Trophoblast cell (in vitro differentiated cells and primary cell): ENCODE measurements around the gene DLG1.

Source experiments
- DNase-seq, 2 donors: peaks; one replicate each; pipeline ENCODE4 v3.0.0-alpha.2; 2016
- H2AFZ ChIP-seq: 2 replicates; pipeline ENCODE4 v1.6.1; 2013; ENCODE audit warnings: low read length, moderate library complexity, mild to moderate bottlenecking; ENCODE audit not compliant: insufficient read depth, poor library complexity
- H2AK5ac ChIP-seq: 2 replicates; pipeline ENCODE4 v1.6.1; 2013; ENCODE audit warnings: mild to moderate bottlenecking, low read length
- H2BK120ac ChIP-seq: 2 replicates; pipeline ENCODE4 v1.6.1; 2013; ENCODE audit warnings: low read length, mild to moderate bottlenecking, moderate library complexity; ENCODE audit not compliant: insufficient read depth, poor library complexity
- H2BK12ac ChIP-seq: 2 replicates; pipeline ENCODE4 v1.6.1; 2013; ENCODE audit warnings: mild to moderate bottlenecking, low read length, moderate library complexity
- H2BK5ac ChIP-seq: 2 replicates; pipeline ENCODE4 v1.6.1; 2013; ENCODE audit warnings: low read length, low read depth, moderate library complexity, mild to moderate bottlenecking; ENCODE audit not compliant: poor library complexity
- H3K14ac ChIP-seq: 2 replicates; pipeline ENCODE4 v1.6.1; 2013; ENCODE audit warnings: mild to moderate bottlenecking, low read length
- H3K18ac ChIP-seq: 2 replicates; pipeline ENCODE4 v1.6.1; 2013; ENCODE audit warnings: mild to moderate bottlenecking, low read length
- H3K23ac ChIP-seq: 2 replicates; pipeline ENCODE4 v1.6.1; 2013; ENCODE audit warnings: low read length
- H3K27ac ChIP-seq: 2 replicates; pipeline ENCODE4 v1.5.1; 2013; ENCODE audit warnings: low read depth, mild to moderate bottlenecking, inconsistent platforms, low read length, moderate library complexity
- H3K27me3 ChIP-seq: 2 replicates; pipeline ENCODE4 v1.6.1; 2013; ENCODE audit warnings: inconsistent platforms, mild to moderate bottlenecking, low read length, moderate library complexity; ENCODE audit not compliant: insufficient read depth
- H3K36me3 ChIP-seq, 2 experiments: 1 replicate in 1 of 2; 2 replicates in 1 of 2; pipeline ENCODE4 v1.6.1; 2013; ENCODE audit warnings: low read length in 2 of 2, mild to moderate bottlenecking in 2 of 2, moderate library complexity in 1 of 2; ENCODE audit not compliant: insufficient read depth in 2 of 2, control insufficient read depth in 1 of 2
- H3K4ac ChIP-seq: 2 replicates; pipeline ENCODE4 v1.6.1; 2013; ENCODE audit warnings: low read depth, mild to moderate bottlenecking, low read length, moderate library complexity
- H3K4me1 ChIP-seq, 2 experiments: 1 replicate in 1 of 2; 2 replicates in 1 of 2; pipeline ENCODE4 v1.6.1; 2013; ENCODE audit warnings: low read length in 2 of 2, mild to moderate bottlenecking in 2 of 2, moderate library complexity in 1 of 2; ENCODE audit not compliant: insufficient read depth in 2 of 2, control insufficient read depth in 1 of 2
- H3K4me2 ChIP-seq: 2 replicates; pipeline ENCODE4 v1.6.1; 2013; ENCODE audit warnings: inconsistent platforms, mild to moderate bottlenecking, low read length, moderate library complexity
- H3K4me3 ChIP-seq: 2 replicates; pipeline ENCODE4 v1.5.1; 2013; ENCODE audit warnings: mild to moderate bottlenecking, low read depth, low read length, inconsistent platforms
- H3K79me1 ChIP-seq: one replicate; pipeline ENCODE4 v1.6.1; 2013; ENCODE audit warnings: low read length
- H3K79me2 ChIP-seq: 2 replicates; pipeline ENCODE4 v1.6.1; 2013; ENCODE audit warnings: low read length, mild to moderate bottlenecking; ENCODE audit not compliant: control insufficient read depth, insufficient read depth, poor library complexity
- H3K9ac ChIP-seq: 2 replicates; pipeline ENCODE4 v1.6.1; 2013; ENCODE audit warnings: mild to moderate bottlenecking, low read length
- H3K9me3 ChIP-seq: 2 replicates; pipeline ENCODE4 v1.6.1; 2013; ENCODE audit warnings: low read depth, mild to moderate bottlenecking, control low read depth, inconsistent platforms, low read length; ENCODE audit not compliant: insufficient read depth
- H4K12ac ChIP-seq: 2 replicates; pipeline ENCODE4 v1.6.1; 2013; ENCODE audit warnings: low read depth, mild to moderate bottlenecking, low read length, moderate library complexity
- H4K8ac ChIP-seq: 2 replicates; pipeline ENCODE4 v1.6.1; 2013; ENCODE audit warnings: low read depth, mild to moderate bottlenecking, low read length, moderate library complexity
- H4K91ac ChIP-seq: one replicate; pipeline ENCODE4 v1.6.1; 2013; ENCODE audit warnings: low read depth, mild to moderate bottlenecking, low read length, moderate library complexity
- WGBS: extraction: QIAGEN DNeasy Blood & Tissue Kit; methylation state at CpG from one replicate; pipeline ENCODE4 v1.1.7; 2013; ENCODE audit warnings: missing lambda C conversion rate; ENCODE audit not compliant: insufficient read length, insufficient coverage; ENCODE audit errors: extremely low coverage; 5-methylcytosine and 5-hydroxymethylcytosine counted together

Gene DLG1

GRCh38 chr3:197111685-197112084 is 186.7 kb downstream of the DLG1 start:
- Histone ChIP-seq H3K79me1 (no peaks in the 10 kb centered on the region), H3K14ac (no peak overlapping the region), H2BK12ac (no peak overlapping the region), H4K8ac (no peak overlapping the region), H3K36me3 (peaks cover 2 to 5% of the 10 kb centered on the region in 2 experiments), H3K9ac (no peak overlapping the region), H3K27ac (no peak overlapping the region), H3K23ac (no peak overlapping the region), H3K4me1 (no peaks in the 10 kb centered on the region), H3K4me3 (no peak overlapping the region), H2BK120ac (no peak overlapping the region), H2AFZ (no peak overlapping the region), H3K79me2 (no peaks in the 10 kb centered on the region), H4K91ac (no peak overlapping the region), H3K9me3 (no peaks in the 10 kb centered on the region), H3K18ac (no peak overlapping the region), H3K27me3 (no peaks in the 10 kb centered on the region), H2AK5ac (no peak overlapping the region), H2BK5ac (no peak overlapping the region), H4K12ac (no peak overlapping the region), H3K4me2 (no peak overlapping the region), H3K4ac (no peak overlapping the region)
- no peak for DNase-seq

GRCh38 chr3:197105786-197106185 is 192.6 kb downstream of the DLG1 start:
- H2BK5ac ChIP-seq, result no peak overlapping the region
- no peaks in the 10 kb centered on the region for H3K79me2 ChIP-seq
- H2BK12ac ChIP-seq, result no peak overlapping the region
- no peak overlapping the region for H3K18ac ChIP-seq
- no peak overlapping the region for H3K4ac ChIP-seq
- H3K27me3 ChIP-seq, result no peaks in the 10 kb centered on the region
- no peak overlapping the region for H3K23ac ChIP-seq
- H3K14ac ChIP-seq, result no peak overlapping the region
- H2AFZ ChIP-seq, result no peak overlapping the region
- H3K9me3 ChIP-seq, result no peaks in the 10 kb centered on the region
- no peak overlapping the region for H3K9ac ChIP-seq
- no peak overlapping the region for H4K8ac ChIP-seq
- H3K36me3 ChIP-seq, result peaks cover 2 to 4% of the 10 kb centered on the region in 2 experiments
- no CpG with 5 or more reads among the region's 2 CpGs for WGBS
- H4K91ac ChIP-seq, result no peak overlapping the region
- no peak overlapping the region for H4K12ac ChIP-seq
- no peak overlapping the region for H2BK120ac ChIP-seq
- DNase-seq, result no peak
- H2AK5ac ChIP-seq, result no peak overlapping the region
- H3K4me3 ChIP-seq, result no peak overlapping the region
- H3K79me1 ChIP-seq, result no peaks in the 10 kb centered on the region
- H3K4me2 ChIP-seq, result no peak overlapping the region
- H3K4me1 ChIP-seq, result no peaks in the 10 kb centered on the region
- no peak overlapping the region for H3K27ac ChIP-seq

- no peak overlapping the region for H2AK5ac ChIP-seq
- no peak overlapping the region for H3K4ac ChIP-seq
- no peak overlapping the region for H2BK5ac ChIP-seq
- H3K79me1 ChIP-seq, result no peaks in the 10 kb centered on the region
- peaks cover 2 to 3% of the 10 kb centered on the region in 2 experiments for H3K36me3 ChIP-seq
- H3K18ac ChIP-seq, result no peak overlapping the region
- no peak overlapping the region for H4K12ac ChIP-seq
- H2AFZ ChIP-seq, result no peak overlapping the region
- H2BK120ac ChIP-seq, result no peak overlapping the region
- no peak overlapping the region for H4K8ac ChIP-seq
- no peak overlapping the region for H4K91ac ChIP-seq
- H3K79me2 ChIP-seq, result no peaks in the 10 kb centered on the region
- no peaks in the 10 kb centered on the region for H3K9me3 ChIP-seq
- H3K9ac ChIP-seq, result no peak overlapping the region
- no peak overlapping the region for H3K4me3 ChIP-seq
- no peak overlapping the region for H3K27ac ChIP-seq
- H3K14ac ChIP-seq, result no peak overlapping the region
- H3K27me3 ChIP-seq, result no peaks in the 10 kb centered on the region
- no peak overlapping the region for H3K4me2 ChIP-seq
- peaks cover 0 to 2% of the 10 kb centered on the region in 2 experiments for H3K4me1 ChIP-seq
- no CpG with 5 or more reads among the region's 1 CpG for WGBS
- DNase-seq, result peak; percentile 21 to 39
- no peak overlapping the region for H2BK12ac ChIP-seq
- H3K23ac ChIP-seq, result no peak overlapping the region
Measured at GRCh38 chr3:197104738-197105137, 193.7 kb downstream of the DLG1 start.

- no CpG with 5 or more reads among the region's 1 CpG for WGBS
- Histone ChIP-seq H2BK12ac (no peak overlapping the region), H2BK5ac (no peak overlapping the region), H3K36me3 (no peaks in the 10 kb centered on the region), H3K79me2 (no peaks in the 10 kb centered on the region), H3K9ac (no peak overlapping the region), H3K18ac (no peak overlapping the region), H3K4me1 (peaks cover 0 to 2% of the 10 kb centered on the region in 2 experiments), H3K23ac (no peak overlapping the region), H3K4me2 (no peak overlapping the region), H4K91ac (no peak overlapping the region), H3K14ac (no peak overlapping the region), H3K4me3 (no peak overlapping the region), H3K79me1 (no peaks in the 10 kb centered on the region), H2AFZ (no peak overlapping the region), H2AK5ac (no peak overlapping the region), H3K27me3 (no peaks in the 10 kb centered on the region), H3K4ac (no peak overlapping the region), H4K8ac (no peak overlapping the region), H3K9me3 (no peaks in the 10 kb centered on the region), H3K27ac (no peak overlapping the region), H4K12ac (no peak overlapping the region), H2BK120ac (no peak overlapping the region)
- DNase-seq, result no peak
Measured at GRCh38 chr3:197103766-197104165, 194.6 kb downstream of the DLG1 start.
